Measurements from ENCODE around the gene NAA15.
"Not testable (repeated sequence)": the region's sequence is repeated elsewhere in the genome, so short reads cannot be mapped to it uniquely, and the experiment has no call there.

Gene NAA15

DNA sequence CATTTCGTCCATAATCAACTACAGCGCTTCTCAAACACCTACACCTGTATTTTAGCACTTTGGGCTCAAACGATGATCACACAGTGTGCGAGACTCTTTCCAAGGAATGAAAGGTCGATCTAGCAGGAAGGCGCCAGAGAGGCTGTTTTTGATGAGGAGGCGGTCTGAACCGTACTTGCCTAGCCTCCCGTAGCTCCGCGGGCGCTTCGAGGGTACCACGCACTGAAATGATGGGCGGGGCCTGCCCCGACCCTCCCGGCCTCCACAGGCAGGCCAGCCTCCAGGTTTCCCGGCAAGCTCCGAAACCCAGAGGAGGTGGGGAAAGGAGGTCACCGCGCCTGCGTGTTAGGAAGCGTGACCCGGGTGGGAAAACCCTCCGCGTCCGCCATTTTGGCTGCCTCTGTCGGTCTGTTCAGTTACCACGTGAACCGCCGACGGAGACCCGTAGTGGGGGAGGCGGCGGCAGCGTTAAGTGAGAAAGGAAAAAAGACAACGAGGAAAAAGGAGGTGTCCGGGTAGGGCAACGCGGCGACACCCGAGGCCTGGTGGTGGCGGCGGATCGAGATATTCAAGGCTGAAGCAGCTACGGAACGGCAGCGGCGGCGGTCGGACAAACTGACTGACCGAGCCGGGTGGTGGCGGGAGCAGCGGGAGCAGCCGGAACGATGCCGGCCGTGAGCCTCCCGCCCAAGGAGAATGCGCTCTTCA lies at the start of gene NAA15:
NAA15 (plus strand) TSS at position 393 of the 708 bp plus-strand sequence; CDS start at position 666, 273 bp downstream.
- DNase-seq (ENCODE audit: low read depth in 2 of 2): peak; percentile 92

DNA sequence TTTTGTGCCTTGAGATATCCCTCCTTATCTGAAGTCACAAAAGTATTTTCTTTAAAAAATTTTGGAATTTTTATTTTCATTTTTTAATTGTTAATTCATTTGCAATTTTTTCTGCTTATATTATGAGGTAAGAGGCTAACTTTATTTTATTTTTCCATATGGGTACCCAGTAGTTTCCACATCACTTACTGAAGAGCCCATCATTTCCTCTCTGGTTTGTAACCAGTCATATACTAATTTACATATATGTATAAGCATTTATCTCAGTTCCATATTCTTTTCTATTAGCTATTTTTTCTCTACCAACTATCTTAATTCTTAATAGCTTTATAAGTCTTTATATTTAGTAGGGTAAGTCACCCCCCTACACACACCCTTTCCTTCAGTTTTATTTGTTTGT lies 48.3 kb upstream of the NAA15 start:
- DNase-seq (ENCODE audit: low read depth in 2 of 2): no peak

DNA sequence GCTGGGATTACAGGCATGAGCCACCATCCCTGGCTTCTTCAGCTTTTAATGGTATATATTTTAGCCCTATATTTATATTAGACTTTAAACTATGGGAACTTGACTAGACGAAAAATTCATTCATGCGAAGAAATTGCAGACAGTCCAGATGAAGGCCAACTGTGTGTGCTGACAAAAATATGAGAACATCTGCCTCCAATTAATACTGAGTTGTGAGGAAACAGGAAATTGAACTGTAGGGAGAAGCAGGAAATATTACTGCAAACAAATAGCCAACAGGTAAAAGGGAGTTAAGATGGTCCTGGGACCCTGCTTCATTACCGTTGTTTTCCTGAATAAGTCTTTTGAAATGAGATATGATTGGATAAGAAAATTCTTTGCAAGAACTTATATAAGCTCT lies 47.6 kb upstream of the NAA15 start:
- DNase-seq (ENCODE audit: low read depth in 2 of 2): no peak

DNA sequence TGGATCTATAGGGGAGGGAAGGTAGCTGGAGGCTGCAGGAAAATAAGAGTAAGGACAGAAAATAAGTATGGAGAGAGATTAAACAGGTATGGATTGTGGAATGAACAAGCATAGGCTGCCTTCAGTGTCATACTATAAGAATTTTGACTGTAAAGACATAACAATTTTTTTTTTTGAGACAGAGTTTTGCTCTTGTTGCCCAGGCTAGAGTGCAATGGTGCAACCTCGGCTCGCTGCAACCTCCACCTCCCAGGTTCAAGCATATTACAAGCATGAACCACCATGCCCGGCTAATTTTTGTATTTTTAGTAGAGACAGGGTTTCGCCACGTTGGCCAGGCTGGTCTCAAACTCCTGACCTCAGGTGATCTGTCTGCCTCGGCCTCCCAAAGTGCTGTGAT lies 45.7 kb upstream of the NAA15 start:
- DNase-seq (ENCODE audit: low read depth in 2 of 2): not testable (repeated sequence)

DNA sequence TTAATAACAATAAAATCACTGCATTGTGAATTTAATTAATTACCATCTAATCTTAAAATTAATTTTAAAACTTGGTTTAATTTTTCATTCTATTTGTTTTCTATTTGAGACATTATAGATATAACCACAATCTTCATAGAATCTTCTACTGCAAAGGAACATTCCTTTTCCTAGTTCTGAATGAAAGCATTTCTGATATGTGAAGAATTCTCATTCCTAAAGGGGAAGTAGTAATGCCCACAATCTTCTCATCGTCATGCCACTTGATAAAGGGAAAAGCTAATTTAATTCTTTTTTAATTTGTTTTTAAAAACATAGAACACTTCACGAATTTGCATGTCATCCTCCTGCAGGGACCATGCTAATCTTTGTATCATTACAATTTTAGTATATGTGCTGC lies 45.0 kb upstream of the NAA15 start:
- no peak for DNase-seq (ENCODE audit: low read depth in 2 of 2)

DNA sequence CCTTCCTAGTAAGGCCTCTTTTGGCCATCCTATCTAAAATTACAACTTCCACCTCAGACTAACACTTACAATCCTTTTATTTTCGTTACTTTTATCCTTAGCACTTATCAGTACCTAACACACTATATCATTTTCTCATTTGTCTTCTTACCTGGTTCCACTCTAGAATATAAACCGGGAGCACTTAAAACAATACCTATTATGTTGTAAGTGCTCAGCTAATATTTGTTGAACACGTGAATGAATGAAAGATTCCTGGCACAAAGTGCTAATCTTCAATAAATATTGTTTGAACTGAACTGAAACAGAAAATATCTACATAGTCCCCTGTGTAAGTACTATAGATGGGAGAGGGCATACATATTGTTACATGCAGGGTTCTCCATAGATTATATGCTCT lies 35.7 kb upstream of the NAA15 start:
- DNase-seq (ENCODE audit: low read depth in 2 of 2): no peak

DNA sequence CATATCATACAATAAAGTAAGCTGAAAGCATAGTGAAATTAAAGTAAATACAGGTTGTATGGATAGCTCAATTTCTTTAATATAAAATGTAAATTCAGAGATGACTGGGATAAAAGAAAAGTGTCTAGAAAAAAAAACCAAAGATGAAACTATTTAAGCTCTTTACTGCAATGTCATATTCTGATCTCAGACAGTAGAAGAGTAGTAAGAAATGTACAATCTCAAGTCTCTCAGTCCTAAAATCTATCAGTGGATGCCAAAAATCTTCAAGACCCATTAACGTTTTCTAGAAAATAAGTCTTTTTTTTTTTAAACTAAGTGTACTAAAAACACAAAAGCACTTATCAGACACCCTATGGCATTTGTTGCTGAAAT lies 35.1 kb upstream of the NAA15 start:
- no peak for DNase-seq (ENCODE audit: low read depth in 2 of 2)

DNA sequence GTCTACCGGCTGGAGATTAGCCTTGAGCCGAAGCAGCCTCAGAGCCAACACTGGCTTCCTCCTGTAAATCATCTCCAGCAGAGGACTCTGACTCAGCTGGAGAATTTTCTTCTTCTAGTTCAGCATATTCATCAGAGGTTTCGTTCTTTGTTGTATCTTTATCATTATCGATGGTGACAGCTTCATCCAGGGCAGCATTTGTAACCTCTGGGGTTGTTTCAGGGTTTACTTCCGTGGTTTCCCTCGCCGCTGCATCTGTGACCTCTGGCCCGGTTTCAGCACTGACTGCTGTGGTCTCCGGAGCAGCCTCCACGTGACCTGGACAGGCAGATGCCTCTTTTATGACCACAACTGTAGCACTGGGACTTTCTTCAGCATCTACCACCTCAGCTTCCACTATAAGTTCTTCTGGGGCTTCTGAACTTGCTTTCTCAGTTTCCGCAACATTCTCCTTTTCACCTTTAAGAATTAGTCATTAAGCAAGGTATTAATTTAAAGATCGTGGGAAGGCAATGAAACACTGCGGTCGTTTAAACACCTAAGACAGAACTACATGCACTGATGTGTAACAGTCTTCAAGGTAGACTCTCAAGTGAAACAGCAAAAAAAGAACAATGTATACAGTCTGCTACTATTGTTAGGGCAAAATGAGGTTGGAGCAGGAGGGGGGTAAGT lies 34.6 kb upstream of the NAA15 start:
- DNase-seq (ENCODE audit: low read depth in 2 of 2): no peak

DNA sequence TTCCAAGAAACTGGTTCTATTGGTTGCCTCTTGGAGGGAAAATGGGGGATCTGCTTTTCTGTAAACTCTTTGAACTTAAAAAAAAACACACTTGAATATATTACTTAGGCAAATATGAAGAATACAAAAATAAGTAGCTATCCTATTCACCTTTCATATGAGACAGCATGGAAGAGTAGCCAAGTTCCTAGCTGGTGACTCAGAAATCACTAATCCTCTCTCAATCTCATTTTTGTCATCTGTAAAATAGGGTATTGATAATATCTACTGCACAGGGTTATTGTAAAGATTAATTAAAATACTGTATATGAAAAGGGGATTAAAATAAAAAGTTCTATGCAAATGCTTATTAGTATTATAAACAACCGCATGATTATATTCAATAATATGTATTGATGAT lies 34.0 kb upstream of the NAA15 start:
- DNase-seq (ENCODE audit: low read depth in 2 of 2): no peak

DNA sequence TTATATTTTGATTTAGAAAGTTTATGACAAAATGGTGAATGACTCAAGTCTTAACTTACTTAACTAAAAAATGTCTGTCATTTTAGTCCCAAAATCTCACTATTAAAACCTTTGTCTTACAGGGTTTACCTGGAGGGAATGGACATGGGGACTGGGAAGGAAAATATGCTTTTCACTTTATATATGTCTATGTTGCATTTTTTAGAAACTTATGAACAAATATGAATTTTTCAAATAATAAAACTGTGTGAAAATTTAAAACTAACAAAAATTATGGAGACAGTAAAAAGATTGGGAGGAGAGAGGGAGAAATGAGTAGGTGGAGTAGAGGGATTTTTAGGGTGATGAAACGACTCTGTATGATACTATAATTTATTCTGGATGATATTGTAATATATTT lies 27.5 kb upstream of the NAA15 start:
- no peak for DNase-seq (ENCODE audit: low read depth in 2 of 2)

DNA sequence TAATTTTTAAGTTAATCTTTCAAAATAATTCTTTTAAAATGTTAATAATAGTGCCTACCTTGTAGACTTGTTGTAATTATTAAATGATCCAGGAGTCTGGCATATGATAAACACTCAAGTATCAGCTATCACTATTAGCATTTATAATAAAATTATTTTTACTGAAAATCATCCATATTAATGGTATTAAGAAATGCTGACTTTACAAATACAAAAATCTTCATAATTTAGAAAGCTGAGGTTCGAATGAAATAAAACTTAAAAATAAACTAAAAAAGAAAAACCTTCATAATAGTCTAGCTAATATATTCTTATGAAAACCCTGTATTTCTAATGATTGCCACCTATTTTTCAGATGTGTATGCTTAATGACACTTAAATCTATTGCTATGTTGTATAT lies 26.5 kb upstream of the NAA15 start:
- no peak for DNase-seq (ENCODE audit: low read depth in 2 of 2)

DNA sequence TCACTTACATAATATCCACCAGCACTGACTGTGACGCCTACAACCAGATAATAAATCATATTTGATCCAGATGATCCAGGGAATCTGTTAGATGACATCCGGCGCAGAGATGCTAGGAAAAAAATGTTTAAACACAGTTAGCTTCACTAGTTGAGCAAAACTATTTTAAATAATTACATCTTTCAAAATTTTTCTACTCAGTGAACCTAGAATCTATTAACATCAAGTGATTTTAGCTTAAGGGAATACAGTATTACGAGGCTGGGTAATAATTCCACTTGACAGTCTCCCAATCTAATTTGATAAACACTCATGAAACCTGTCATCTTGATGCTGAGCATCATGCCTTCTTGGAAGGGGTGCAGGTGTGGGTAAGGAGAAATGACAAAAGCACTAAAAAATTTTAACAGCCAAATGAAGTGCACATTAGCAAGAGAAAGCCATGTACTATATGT lies 26.0 kb upstream of the NAA15 start:
- DNase-seq (ENCODE audit: low read depth in 2 of 2): no peak

DNA sequence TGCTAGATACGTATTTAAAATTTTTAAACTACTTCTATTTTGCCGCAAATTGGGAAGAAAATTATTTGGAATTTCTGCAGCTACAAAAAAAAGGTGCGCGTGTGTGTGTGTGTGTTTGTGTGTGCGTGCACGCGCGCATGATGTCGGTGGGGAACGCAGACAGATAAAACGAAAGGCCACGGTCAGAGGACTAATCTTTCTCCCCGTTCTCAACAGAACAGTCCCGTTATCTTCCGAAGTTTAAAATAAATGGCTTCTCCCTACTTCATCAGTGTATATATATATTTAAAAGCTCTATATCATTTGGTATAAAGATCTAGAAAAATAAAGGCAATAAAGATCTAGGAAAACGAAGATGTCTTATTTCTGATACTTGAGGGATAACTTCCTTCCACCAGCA lies 22.8 kb upstream of the NAA15 start:
- no peak for DNase-seq (ENCODE audit: low read depth in 2 of 2)

DNA sequence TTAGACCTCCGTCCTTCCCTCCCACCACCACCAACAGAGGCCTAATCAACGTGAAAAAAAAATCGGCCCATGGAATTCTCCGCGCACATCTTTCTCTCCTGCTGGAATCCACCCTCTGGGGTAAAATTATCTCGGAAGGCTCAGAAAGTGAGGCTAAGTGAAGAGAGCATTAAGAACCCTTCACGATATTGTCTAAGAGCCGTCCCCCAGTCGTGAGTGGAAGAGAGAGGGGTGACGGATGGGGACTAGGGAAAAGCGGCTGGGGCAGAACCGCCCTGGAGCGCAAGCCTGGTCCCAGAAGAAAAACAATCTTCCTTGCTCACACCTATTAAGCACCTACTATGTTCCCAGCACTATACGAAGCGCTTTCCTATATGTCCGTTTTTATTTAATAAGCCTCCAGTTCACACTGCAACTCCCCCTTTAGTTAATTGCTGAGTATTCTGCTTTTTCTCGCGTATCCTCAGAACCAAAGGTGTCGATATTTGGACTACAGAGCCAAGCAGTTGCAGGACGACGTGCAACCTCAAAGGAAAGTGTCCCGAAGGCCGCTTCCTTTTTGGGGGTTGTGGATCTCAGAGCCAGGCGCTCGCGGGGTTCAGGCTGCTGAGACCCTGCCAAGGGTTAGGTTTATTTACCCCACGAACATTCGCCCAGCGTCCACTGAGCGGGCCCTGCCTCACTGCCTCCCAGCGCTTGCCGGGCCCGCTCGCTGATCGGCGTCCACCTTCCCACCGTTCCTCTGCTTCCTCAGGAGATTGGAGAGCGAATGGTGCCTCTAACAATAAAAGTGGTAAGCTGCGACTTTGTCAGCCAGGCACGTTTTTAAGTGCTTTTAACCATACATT lies 22.2 kb upstream of the NAA15 start:
- DNase-seq (ENCODE audit: low read depth in 2 of 2): no peak

DNA sequence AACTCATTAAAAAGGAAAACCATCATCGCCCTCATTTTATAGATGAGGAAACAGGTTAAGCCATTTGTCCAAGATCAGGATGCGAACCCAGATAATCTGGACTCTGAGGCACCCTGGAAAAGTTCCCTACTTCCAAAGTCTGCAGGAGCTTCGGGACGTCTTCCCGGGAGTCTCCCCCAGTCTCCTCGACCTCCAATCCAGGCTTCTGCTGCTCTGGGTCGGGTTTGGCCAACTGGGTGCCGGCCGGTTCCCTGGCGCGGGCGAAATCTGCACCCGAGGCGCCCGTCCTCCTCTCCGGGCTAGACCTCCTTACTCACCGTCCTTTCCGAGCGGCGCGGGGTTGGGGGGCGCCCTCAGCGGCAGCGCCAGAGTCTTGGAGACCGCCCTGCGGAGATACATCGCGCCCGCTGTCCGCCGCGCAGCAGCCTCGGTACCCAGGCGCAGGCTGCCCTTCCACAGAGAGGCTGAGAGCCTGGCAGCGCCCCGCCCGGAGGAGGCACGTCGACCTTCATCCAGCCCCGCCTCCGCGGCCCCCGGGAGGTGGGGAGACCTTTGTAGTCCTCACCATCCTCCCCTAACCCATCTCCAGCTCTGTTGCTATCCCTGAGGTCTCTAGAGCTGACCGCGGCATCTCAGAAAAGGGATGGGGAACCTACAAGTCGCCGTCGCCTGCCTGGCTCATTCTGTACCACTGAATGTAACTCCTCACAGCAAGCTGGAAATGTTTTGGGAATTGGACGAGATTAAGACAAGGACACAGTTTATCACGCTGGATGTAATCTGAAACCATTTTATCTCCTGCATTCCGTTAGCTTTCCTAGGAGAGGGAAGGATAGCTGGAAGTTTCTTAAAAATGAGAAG lies 21.3 kb upstream of the NAA15 start, which contains the start of gene MGARP:
MGARP (minus strand) TSS at position 466 of the 861 bp plus-strand sequence; CDS start at position 399, 67 bp downstream.
- DNase-seq (ENCODE audit: low read depth in 2 of 2): no peak

DNA sequence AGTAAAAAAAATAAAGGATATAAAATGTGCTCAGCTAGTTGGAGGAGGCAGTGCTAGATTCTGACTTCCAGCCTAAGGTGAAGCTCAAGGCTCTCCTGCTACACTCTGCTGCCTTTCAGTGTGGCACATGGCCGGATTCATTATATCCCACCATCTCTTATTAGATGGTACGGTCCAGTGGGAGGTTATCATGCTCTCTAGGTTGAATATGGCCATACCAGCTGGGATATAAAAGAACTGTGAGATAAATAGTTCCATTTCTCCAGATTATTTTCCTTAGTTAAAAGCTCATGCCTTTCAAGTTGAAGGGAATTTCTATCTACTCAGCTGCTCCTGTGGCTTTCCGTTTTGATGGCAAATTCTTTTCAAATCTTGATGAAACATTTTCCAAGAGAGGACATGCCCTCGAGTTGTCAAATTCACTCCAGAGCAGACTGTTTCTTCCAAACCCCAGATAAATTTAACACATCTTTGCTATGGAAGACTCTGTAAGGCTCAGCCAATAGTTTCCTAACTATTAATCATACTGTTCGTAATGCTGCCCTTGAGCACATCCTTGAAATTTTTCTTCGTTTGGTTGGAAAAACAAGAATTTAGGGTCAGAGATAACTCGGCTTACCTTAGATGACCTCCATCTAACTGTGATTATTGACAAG lies 19.1 kb upstream of the NAA15 start:
- no peak for DNase-seq (ENCODE audit: low read depth in 2 of 2)

DNA sequence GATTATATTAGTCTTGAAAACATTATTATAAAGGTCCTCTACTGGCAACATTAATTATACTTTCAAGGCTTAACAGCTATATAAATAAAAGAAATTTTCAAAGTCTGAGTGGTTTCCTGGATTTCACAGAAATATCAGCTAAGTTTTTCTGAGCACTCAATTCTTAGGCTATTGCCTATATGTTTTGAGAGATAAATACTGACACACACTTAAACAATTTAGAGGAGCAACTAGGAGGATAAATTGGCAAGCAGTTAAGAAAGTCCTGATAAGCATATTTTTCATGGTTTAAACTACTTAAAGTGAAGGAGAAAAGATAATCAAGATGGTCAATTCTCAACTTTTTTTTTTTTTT lies 18.6 kb upstream of the NAA15 start:
- no peak for DNase-seq (ENCODE audit: low read depth in 2 of 2)

DNA sequence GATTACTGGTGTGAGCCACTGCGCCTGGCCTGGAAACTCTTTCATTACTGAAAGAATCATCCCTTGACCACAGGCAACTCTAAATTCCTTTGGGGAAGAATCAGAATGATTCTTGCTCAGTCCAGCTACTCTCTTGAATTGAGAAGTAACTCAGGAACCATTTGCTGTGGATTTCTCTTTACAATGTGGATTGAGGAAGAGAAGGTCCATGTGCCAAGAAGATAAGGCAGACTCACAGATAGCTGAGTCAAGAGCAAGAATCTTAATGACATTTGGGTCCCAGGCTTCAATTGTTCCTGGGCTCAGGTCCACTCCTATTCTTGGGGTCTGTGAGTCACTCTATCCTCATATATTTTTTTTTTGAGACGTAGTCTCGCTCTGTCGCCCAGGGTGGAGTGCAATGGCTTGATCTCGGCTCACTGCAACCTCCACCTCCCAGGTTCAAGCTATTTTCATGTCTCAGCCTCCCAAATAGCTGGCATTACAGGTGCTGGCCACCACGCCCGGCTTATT lies 15.1 kb upstream of the NAA15 start:
- no peak for DNase-seq (ENCODE audit: low read depth in 2 of 2)

DNA sequence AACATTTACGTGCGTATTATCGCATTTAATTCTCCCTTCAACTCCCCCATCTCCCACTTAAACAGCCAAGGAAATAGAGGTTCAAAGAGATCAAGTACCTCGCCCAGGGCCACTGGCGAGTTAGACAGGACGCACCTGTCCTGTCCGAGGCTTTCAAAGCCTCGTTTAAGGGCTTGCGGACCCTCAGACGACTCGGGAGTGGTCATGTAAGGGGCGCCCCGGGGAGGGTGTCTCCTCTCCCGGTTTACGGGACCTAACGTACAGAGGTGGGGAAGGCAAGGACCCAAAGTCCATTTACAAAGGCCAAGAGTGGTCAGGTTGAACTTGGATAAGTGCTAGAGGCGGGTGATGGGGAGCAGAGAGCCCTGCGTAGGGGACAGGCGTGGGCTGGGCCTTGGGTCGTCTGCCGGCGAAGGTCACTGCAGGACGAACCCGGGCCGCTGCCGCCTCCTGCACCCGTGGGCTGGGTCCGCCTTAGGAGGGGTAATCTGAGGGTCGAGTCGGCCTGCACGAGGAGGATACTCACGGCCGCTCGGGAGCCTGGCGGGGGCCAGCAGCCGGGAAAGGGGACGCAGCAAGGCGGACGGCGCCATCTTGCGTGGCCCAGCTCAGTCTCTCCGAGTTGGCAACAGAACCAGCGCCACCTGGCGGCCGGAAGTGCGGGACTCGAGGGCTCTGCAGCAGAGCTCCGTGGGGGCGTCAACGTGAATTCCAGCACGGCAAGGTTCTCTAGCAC lies 5.9 kb upstream of the NAA15 start:
- DNase-seq (ENCODE audit: low read depth in 2 of 2): peak; percentile 74 to 75

DNA sequence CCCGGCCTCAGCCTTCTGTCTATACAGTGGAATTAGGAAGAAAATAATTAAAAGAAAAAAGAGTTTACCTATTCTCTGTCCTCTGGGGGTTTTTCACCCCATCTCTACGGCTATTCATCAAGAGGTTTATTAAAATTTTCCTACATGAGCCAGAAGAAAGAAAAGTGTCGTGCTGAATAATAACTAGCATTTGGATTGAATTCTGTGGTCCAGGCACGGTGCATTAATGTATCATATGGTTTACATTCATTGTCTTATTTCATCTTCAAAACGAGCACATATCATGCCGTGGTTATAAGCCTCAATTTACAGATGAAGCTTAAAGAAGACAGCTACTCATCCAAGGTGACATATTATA lies 5.4 kb upstream of the NAA15 start:
- DNase-seq (ENCODE audit: low read depth in 2 of 2): no peak
